ENCODE measurements around the gene SYNGAP1. TPM values are rescaled to one million over a fixed set of nuclear protein-coding genes. Genes with fewer than 3 reads are reported as not detected.
"Not testable (repeated sequence)": the region's sequence is repeated elsewhere in the genome, so short reads cannot be mapped to it uniquely, and the experiment has no call there.

SYNGAP1 gene
- polyA plus RNA-seq, 10 donors: 15.5 to 32.0 (median 19.1) TPM

GRCh38 chr6:33467091-33467490 is 47.2 kb downstream of the SYNGAP1 start:
- no peak for DNase-seq

GRCh38 chr6:33469661-33470060 is 49.8 kb downstream of the SYNGAP1 start:
- no peak for DNase-seq

- DNase-seq: no peak
Observed at GRCh38 chr6:33477864-33478263, 58.0 kb downstream of the SYNGAP1 start.

GRCh38 chr6:33481192-33481591 is 61.3 kb downstream of the SYNGAP1 start:
- DNase-seq: no peak

GRCh38 chr6:33482620-33483019 is 62.8 kb downstream of the SYNGAP1 start:
- DNase-seq: not testable (repeated sequence)

GRCh38 chr6:33483678-33484077 is 63.8 kb downstream of the SYNGAP1 start:
- no peak for DNase-seq

- not testable (repeated sequence) for DNase-seq
Observed at GRCh38 chr6:33484673-33485262, 64.9 kb downstream of the SYNGAP1 start.

GRCh38 chr6:33485680-33486079 is 65.8 kb downstream of the SYNGAP1 start:
- DNase-seq: not testable (repeated sequence)

GRCh38 chr6:33488339-33488738 is 68.5 kb downstream of the SYNGAP1 start:
- no peak for DNase-seq

GRCh38 chr6:33490198-33490597 is 70.3 kb downstream of the SYNGAP1 start:
- DNase-seq: no peak

- DNase-seq: no peak
Observed at GRCh38 chr6:33490621-33491020, 70.8 kb downstream of the SYNGAP1 start.

GRCh38 chr6:33492093-33492492 is 72.2 kb downstream of the SYNGAP1 start:
- no peak for DNase-seq

GRCh38 chr6:33497157-33497556 is 77.3 kb downstream of the SYNGAP1 start:
- no peak for DNase-seq

GRCh38 chr6:33502486-33502885 is 82.6 kb downstream of the SYNGAP1 start:
- DNase-seq: no peak

GRCh38 chr6:33504486-33504885 is 84.6 kb downstream of the SYNGAP1 start:
- no peak for DNase-seq

Other genes with a start within 250 kb of the SYNGAP1 start
- 100 to 1,000 TPM in 2 of 10 donors, 10 to 100 TPM in 8; 20.5 to 134 (median 61.0) TPM for gene COL11A2, start 227.6 kb upstream of the SYNGAP1 start, polyA plus RNA-seq (ENCODE audit: insufficient read length in 10 of 10)
- gene RXRB, start 219.4 kb upstream of the SYNGAP1 start, polyA plus RNA-seq (ENCODE audit: insufficient read length in 10 of 10): 10 to 100 TPM; 31.9 to 49.0 (median 37.8) TPM
- 100 to 1,000 TPM in 3 of 10 donors, 10 to 100 TPM in 7; 68.5 to 115 (median 82.5) TPM for gene SLC39A7, start 219.2 kb upstream of the SYNGAP1 start, polyA plus RNA-seq (ENCODE audit: insufficient read length in 10 of 10)
- gene HSD17B8, start 215.4 kb upstream of the SYNGAP1 start, polyA plus RNA-seq (ENCODE audit: insufficient read length in 10 of 10): 10 to 100 TPM in 7 of 10 donors, 1 to 10 TPM in 3; 8.2 to 14.4 (median 11.0) TPM
- gene RING1, start 211.6 kb upstream of the SYNGAP1 start, polyA plus RNA-seq (ENCODE audit: insufficient read length in 10 of 10): 10 to 100 TPM; 25.1 to 43.3 (median 29.9) TPM
- gene VPS52, start 148.2 kb upstream of the SYNGAP1 start, polyA plus RNA-seq (ENCODE audit: insufficient read length in 10 of 10): 10 to 100 TPM; 27.6 to 54.6 (median 37.1) TPM
- 1,000 to 10,000 TPM; 3,925 to 5,378 (median 4,934) TPM for gene RPS18, start 148.0 kb upstream of the SYNGAP1 start, polyA plus RNA-seq (ENCODE audit: insufficient read length in 10 of 10)
- gene B3GALT4, start 142.9 kb upstream of the SYNGAP1 start, polyA plus RNA-seq (ENCODE audit: insufficient read length in 10 of 10): 1 to 10 TPM; 1.4 to 3.0 (median 2.3) TPM
- gene WDR46, start 130.8 kb upstream of the SYNGAP1 start, polyA plus RNA-seq (ENCODE audit: insufficient read length in 10 of 10): 10 to 100 TPM; 49.6 to 70.8 (median 60.0) TPM
- 10 to 100 TPM; 35.1 to 56.0 (median 41.7) TPM for gene PFDN6, start 130.5 kb upstream of the SYNGAP1 start, polyA plus RNA-seq (ENCODE audit: insufficient read length in 10 of 10)
- 10 to 100 TPM; 41.7 to 62.5 (median 53.7) TPM for gene RGL2, start 121.1 kb upstream of the SYNGAP1 start, polyA plus RNA-seq (ENCODE audit: insufficient read length in 10 of 10)
- gene TAPBP, start 106.0 kb upstream of the SYNGAP1 start, polyA plus RNA-seq (ENCODE audit: insufficient read length in 10 of 10): 10 to 100 TPM; 17.2 to 27.9 (median 21.1) TPM
- gene ZBTB22, start 102.3 kb upstream of the SYNGAP1 start, polyA plus RNA-seq (ENCODE audit: insufficient read length in 10 of 10): 10 to 100 TPM; 11.1 to 16.1 (median 14.2) TPM
- 10 to 100 TPM; 24.6 to 40.9 (median 30.1) TPM for gene DAXX, start 97.1 kb upstream of the SYNGAP1 start, polyA plus RNA-seq (ENCODE audit: insufficient read length in 10 of 10)
- 10 to 100 TPM; 16.1 to 30.2 (median 21.4) TPM for gene KIFC1, start 28.2 kb upstream of the SYNGAP1 start, polyA plus RNA-seq (ENCODE audit: insufficient read length in 10 of 10)
- gene PHF1, start 9.1 kb upstream of the SYNGAP1 start, polyA plus RNA-seq (ENCODE audit: insufficient read length in 10 of 10): 10 to 100 TPM; 41.3 to 56.1 (median 44.4) TPM
- gene CUTA, start 2.0 kb upstream of the SYNGAP1 start, polyA plus RNA-seq (ENCODE audit: insufficient read length in 10 of 10): 100 to 1,000 TPM; 109 to 154 (median 123) TPM
- 1 to 10 TPM; 5.4 to 9.2 (median 7.4) TPM for gene ZBTB9, start 34.5 kb downstream of the SYNGAP1 start, polyA plus RNA-seq (ENCODE audit: insufficient read length in 10 of 10)
- 10 to 100 TPM; 14.4 to 20.8 (median 17.3) TPM for gene BAK1, start 160.2 kb downstream of the SYNGAP1 start, polyA plus RNA-seq (ENCODE audit: insufficient read length in 10 of 10)
- 10 to 100 TPM in 3 of 10 donors, 1 to 10 TPM in 7; 6.3 to 12.6 (median 8.4) TPM for gene ITPR3, start 201.3 kb downstream of the SYNGAP1 start, polyA plus RNA-seq (ENCODE audit: insufficient read length in 10 of 10)

All from muscle of back (tissue), 11 donors.